ENCODE results near the gene PCNX1.
"Not testable (repeated sequence)": the region's sequence is repeated elsewhere in the genome, so short reads cannot be mapped to it uniquely, and the experiment has no call there.

Gene PCNX1

GRCh38 chr14:71063351-71063750 lies 156.1 kb downstream of the PCNX1 start:
- no peak overlapping the region for H3K4me3 ChIP-seq (ENCODE audit: low read depth in 1 of 2, low read length in 2 of 2)
- H3K36me3 ChIP-seq (ENCODE audit: insufficient read depth, low read length), result peaks cover 24% of the 10 kb centered on the region
- no peaks in the 10 kb centered on the region for H3K4me1 ChIP-seq (ENCODE audit: insufficient read depth, low read length)
- H3K27ac ChIP-seq (ENCODE audit: low read depth, low read length), result no peak overlapping the region
- no peak overlapping the region for H3K9ac ChIP-seq (ENCODE audit: low read length)
- no peaks in the 10 kb centered on the region for H3K9me3 ChIP-seq (ENCODE audit: low read length)
- no peaks in the 10 kb centered on the region for H3K27me3 ChIP-seq (ENCODE audit: control insufficient read depth in 1 of 2, insufficient read depth in 2 of 2, low read length in 2 of 2)

DNA sequence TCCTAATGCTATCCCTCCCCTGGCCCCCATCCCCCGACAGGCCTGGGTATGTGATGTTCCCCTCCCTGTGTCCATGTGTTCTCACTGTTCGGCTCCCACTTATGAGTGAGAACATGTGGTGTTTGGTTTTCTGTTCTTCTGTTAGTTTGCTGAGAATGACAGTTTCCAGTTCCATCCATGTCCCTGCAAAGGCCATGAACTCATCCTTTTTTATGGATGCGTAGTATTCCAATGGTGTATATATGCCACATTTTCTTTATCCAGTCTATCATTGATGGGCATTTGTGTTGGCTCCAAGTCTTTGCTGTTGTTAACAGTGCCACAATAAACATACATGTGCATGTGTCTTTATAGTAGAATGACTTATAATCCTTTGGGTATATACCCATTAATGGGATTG lies 157.5 kb downstream of the PCNX1 start:
- H3K9me3 ChIP-seq (ENCODE audit: low read length); H3K9ac ChIP-seq (ENCODE audit: low read length); H3K4me1 ChIP-seq (ENCODE audit: insufficient read depth, low read length); H3K27ac ChIP-seq (ENCODE audit: low read depth, low read length); H3K4me3 ChIP-seq (ENCODE audit: low read depth in 1 of 2, low read length in 2 of 2); H3K27me3 ChIP-seq (ENCODE audit: control insufficient read depth in 1 of 2, insufficient read depth in 2 of 2, low read length in 2 of 2): not testable (repeated sequence)
- peaks cover 14% of the 10 kb centered on the region for H3K36me3 ChIP-seq (ENCODE audit: insufficient read depth, low read length)

GRCh38 chr14:71070169-71070568 lies 162.9 kb downstream of the PCNX1 start:
- no peaks in the 10 kb centered on the region for H3K4me1 ChIP-seq (ENCODE audit: insufficient read depth, low read length)
- H3K4me3 ChIP-seq (ENCODE audit: low read depth in 1 of 2, low read length in 2 of 2), result no peak overlapping the region
- H3K36me3 ChIP-seq (ENCODE audit: insufficient read depth, low read length), result peaks cover 27% of the 10 kb centered on the region
- no peaks in the 10 kb centered on the region for H3K9me3 ChIP-seq (ENCODE audit: low read length)
- H3K27ac ChIP-seq (ENCODE audit: low read depth, low read length), result no peak overlapping the region
- no peaks in the 10 kb centered on the region for H3K27me3 ChIP-seq (ENCODE audit: control insufficient read depth in 1 of 2, insufficient read depth in 2 of 2, low read length in 2 of 2)
- H3K9ac ChIP-seq (ENCODE audit: low read length), result no peak overlapping the region

DNA sequence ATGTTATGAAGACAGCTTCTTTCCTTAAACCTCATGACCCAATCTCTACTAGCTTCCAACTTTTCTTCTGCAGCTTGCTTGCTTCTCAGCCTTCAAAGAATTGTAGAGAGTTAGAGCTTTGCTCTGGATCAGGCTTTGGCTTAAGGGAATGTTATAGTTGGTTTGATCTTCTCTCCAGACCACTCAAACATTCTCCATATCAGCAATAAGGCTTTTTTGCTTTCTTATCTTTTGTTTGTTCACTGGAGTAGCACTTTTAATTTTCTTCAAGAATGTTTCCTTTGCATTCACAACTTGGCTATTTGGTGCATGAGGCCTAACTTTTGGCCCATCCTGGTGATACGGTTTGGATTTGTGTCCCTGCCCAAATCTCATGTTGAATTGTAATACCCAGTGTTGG lies 163.8 kb downstream of the PCNX1 start:
- Histone ChIP-seq H3K9me3 (ENCODE audit: low read length) (no peaks in the 10 kb centered on the region), H3K27ac (ENCODE audit: low read depth, low read length) (no peak overlapping the region), H3K9ac (ENCODE audit: low read length) (no peak overlapping the region), H3K4me3 (ENCODE audit: low read depth in 1 of 2, low read length in 2 of 2) (no peak overlapping the region), H3K27me3 (ENCODE audit: control insufficient read depth in 1 of 2, insufficient read depth in 2 of 2, low read length in 2 of 2) (no peaks in the 10 kb centered on the region), H3K4me1 (ENCODE audit: insufficient read depth, low read length) (no peaks in the 10 kb centered on the region), H3K36me3 (ENCODE audit: insufficient read depth, low read length) (peaks cover 27% of the 10 kb centered on the region)

- H3K36me3 ChIP-seq (ENCODE audit: insufficient read depth, low read length), result peaks cover 47% of the 10 kb centered on the region
- H3K9me3 ChIP-seq (ENCODE audit: low read length), result no peaks in the 10 kb centered on the region
- no peaks in the 10 kb centered on the region for H3K27me3 ChIP-seq (ENCODE audit: control insufficient read depth in 1 of 2, insufficient read depth in 2 of 2, low read length in 2 of 2)
- H3K9ac ChIP-seq (ENCODE audit: low read length), result no peak overlapping the region
- H3K4me1 ChIP-seq (ENCODE audit: insufficient read depth, low read length), result no peaks in the 10 kb centered on the region
- H3K27ac ChIP-seq (ENCODE audit: low read depth, low read length), result no peak overlapping the region
- no peak overlapping the region for H3K4me3 ChIP-seq (ENCODE audit: low read depth in 1 of 2, low read length in 2 of 2)
These were observed 169.3 kb downstream of the PCNX1 start for GRCh38 chr14:71076462-71077092.

- peaks cover 39% of the 10 kb centered on the region for H3K36me3 ChIP-seq (ENCODE audit: insufficient read depth, low read length)
- no peak overlapping the region for H3K9ac ChIP-seq (ENCODE audit: low read length)
- no peaks in the 10 kb centered on the region for H3K4me1 ChIP-seq (ENCODE audit: insufficient read depth, low read length)
These were observed 171.2 kb downstream of the PCNX1 start for GRCh38 chr14:71078500-71078899.

DNA sequence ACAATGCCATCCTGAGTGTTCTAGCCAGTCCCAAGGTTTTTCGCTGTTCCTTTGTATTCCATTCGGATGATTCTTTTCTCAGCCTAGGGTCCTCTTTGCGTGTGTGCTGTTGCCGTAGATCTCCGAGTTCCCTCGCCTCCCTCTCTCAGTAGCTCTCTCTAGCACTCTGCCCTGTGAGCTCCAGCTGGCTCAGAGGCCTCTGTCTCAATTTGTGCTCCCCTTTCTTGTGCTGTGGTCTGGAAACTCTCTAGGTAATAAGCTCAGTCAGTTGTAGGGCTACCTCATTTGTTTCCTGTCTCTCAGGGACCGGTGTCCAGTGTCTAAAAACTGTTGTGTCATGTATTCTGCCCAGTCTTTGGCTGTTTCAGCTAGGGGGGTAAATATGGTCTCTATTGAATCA lies 179.3 kb downstream of the PCNX1 start:
- no peaks in the 10 kb centered on the region for H3K9me3 ChIP-seq (ENCODE audit: low read length)
- no peaks in the 10 kb centered on the region for H3K27me3 ChIP-seq (ENCODE audit: control insufficient read depth in 1 of 2, insufficient read depth in 2 of 2, low read length in 2 of 2)
- H3K9ac ChIP-seq (ENCODE audit: low read length), result no peak overlapping the region
- peaks cover 29% of the 10 kb centered on the region for H3K36me3 ChIP-seq (ENCODE audit: insufficient read depth, low read length)
- H3K4me1 ChIP-seq (ENCODE audit: insufficient read depth, low read length), result no peaks in the 10 kb centered on the region
- no peak overlapping the region for H3K27ac ChIP-seq (ENCODE audit: low read depth, low read length)
- no peak overlapping the region for H3K4me3 ChIP-seq (ENCODE audit: low read depth in 1 of 2, low read length in 2 of 2)

More at GRCh38 chr14:71078500-71078899, 171.2 kb downstream of the PCNX1 start:
- Histone ChIP-seq H3K27me3 (ENCODE audit: control insufficient read depth in 1 of 2, insufficient read depth in 2 of 2, low read length in 2 of 2) (no peaks in the 10 kb centered on the region), H3K4me3 (ENCODE audit: low read depth in 1 of 2, low read length in 2 of 2) (no peak overlapping the region), H3K9me3 (ENCODE audit: low read length) (no peaks in the 10 kb centered on the region), H3K27ac (ENCODE audit: low read depth, low read length) (no peak overlapping the region)

- Histone ChIP-seq H3K9ac (ENCODE audit: low read length) (no peak overlapping the region), H3K27ac (ENCODE audit: low read depth, low read length) (no peak overlapping the region), H3K4me1 (ENCODE audit: insufficient read depth, low read length) (no peaks in the 10 kb centered on the region), H3K4me3 (ENCODE audit: low read depth in 1 of 2, low read length in 2 of 2) (no peak overlapping the region), H3K9me3 (ENCODE audit: low read length) (no peaks in the 10 kb centered on the region), H3K36me3 (ENCODE audit: insufficient read depth, low read length) (peaks cover 28% of the 10 kb centered on the region), H3K27me3 (ENCODE audit: control insufficient read depth in 1 of 2, insufficient read depth in 2 of 2, low read length in 2 of 2) (no peaks in the 10 kb centered on the region)
These were observed 182.7 kb downstream of the PCNX1 start for GRCh38 chr14:71089971-71090370.

DNA sequence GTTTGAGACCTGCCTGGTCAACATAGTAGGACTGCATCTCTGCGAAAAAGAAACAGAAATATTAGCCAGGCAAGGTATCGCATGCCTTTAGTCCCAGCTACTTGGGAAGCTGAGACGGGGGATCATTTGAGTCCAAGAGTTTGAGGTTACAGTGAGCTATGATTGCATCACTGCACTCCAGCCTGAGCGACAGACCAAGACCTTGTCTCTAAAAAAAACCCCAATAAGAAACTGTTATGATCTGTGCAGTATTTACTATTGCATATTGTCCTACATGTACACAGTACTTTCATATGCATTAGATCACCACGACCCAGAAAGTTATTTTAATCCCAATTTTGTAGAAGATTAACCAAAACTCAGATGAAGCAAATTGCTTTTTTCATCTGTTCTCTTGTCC lies 187.5 kb downstream of the PCNX1 start:
- Histone ChIP-seq H3K36me3 (ENCODE audit: insufficient read depth, low read length) (peaks cover 12% of the 10 kb centered on the region), H3K4me3 (ENCODE audit: low read depth in 1 of 2, low read length in 2 of 2) (no peak overlapping the region)

DNA sequence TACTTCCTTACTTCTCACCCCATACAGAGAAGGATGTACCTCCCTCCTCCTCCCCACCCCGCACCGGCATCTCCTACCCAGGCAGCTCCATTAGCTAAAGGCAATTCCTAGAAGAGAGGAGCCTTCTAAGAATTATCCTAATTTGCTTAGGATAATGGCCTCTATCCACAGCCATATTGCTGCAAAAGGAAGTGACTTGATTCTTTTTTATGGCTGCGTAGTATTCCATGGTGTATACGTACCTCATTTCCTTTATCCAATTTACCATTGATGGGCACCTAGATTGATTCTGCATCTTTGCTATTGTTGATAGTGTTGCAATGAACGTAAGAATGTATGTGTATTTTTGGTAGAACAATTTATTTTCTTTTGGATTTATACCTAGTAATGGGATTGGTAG lies 189.7 kb downstream of the PCNX1 start:
- H3K27me3 ChIP-seq (ENCODE audit: control insufficient read depth in 1 of 2, insufficient read depth in 2 of 2, low read length in 2 of 2), result no peaks in the 10 kb centered on the region
- H3K27ac ChIP-seq (ENCODE audit: low read depth, low read length), result no peak overlapping the region
- no peaks in the 10 kb centered on the region for H3K9me3 ChIP-seq (ENCODE audit: low read length)
- H3K4me1 ChIP-seq (ENCODE audit: insufficient read depth, low read length), result no peaks in the 10 kb centered on the region
- H3K4me3 ChIP-seq (ENCODE audit: low read depth in 1 of 2, low read length in 2 of 2), result no peak overlapping the region
- no peaks in the 10 kb centered on the region for H3K36me3 ChIP-seq (ENCODE audit: insufficient read depth, low read length)
- H3K9ac ChIP-seq (ENCODE audit: low read length), result no peak overlapping the region

More for the DNA sequence above, 187.5 kb downstream of the PCNX1 start:
- no peaks in the 10 kb centered on the region for H3K9me3 ChIP-seq (ENCODE audit: low read length)
- H3K27me3 ChIP-seq (ENCODE audit: control insufficient read depth in 1 of 2, insufficient read depth in 2 of 2, low read length in 2 of 2), result no peaks in the 10 kb centered on the region
- no peak overlapping the region for H3K9ac ChIP-seq (ENCODE audit: low read length)
- H3K4me1 ChIP-seq (ENCODE audit: insufficient read depth, low read length), result no peaks in the 10 kb centered on the region
- H3K27ac ChIP-seq (ENCODE audit: low read depth, low read length), result no peak overlapping the region

DNA sequence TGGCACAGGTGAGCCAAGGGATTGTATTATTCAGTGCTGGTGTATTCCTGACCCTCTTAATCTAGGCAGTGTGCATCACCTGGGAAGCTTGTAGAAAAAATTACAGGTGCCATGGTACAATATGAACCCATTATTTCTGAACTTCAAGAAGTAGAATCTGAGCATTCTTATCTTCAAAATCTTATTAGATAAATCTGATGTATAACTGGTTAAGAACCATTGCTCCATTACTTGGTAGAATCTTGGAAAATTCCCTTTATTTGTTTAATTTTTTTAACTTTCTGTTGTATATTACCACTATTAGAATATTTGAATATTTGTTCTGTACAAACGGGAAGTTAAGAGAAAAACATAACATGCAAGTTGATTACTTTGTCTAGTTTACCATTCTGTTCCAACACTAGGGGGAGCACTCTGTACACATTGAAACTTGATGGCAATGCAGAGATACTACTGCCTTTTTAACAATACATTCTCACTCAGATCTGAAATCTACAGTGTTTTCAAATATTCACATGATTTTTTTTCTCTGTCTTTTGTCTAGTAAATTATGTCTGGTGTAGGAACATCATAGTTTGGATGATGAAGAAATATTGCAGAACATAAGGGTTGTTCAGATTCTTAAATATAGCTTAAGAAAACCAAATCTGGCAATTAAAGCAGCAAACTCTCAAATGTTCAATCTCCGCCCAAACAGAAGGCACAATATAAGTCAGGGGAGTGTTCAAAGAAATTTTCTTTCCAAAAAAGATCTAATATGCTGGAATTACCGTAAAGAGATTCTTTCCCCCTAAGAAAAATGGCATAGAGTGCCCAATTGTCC lies 196.6 kb downstream of the PCNX1 start:
- H3K36me3 ChIP-seq (ENCODE audit: insufficient read depth, low read length), result peaks cover 22% of the 10 kb centered on the region
- no peak overlapping the region for H3K9ac ChIP-seq (ENCODE audit: low read length)

GRCh38 chr14:71105177-71105576 lies 197.9 kb downstream of the PCNX1 start:
- H3K9ac ChIP-seq (ENCODE audit: low read length), result no peak overlapping the region
- no peaks in the 10 kb centered on the region for H3K9me3 ChIP-seq (ENCODE audit: low read length)
- no peak overlapping the region for H3K27ac ChIP-seq (ENCODE audit: low read depth, low read length)
- H3K4me1 ChIP-seq (ENCODE audit: insufficient read depth, low read length), result no peaks in the 10 kb centered on the region
- no peak overlapping the region for H3K4me3 ChIP-seq (ENCODE audit: low read depth in 1 of 2, low read length in 2 of 2)
- H3K27me3 ChIP-seq (ENCODE audit: control insufficient read depth in 1 of 2, insufficient read depth in 2 of 2, low read length in 2 of 2), result no peaks in the 10 kb centered on the region
- peaks cover 23% of the 10 kb centered on the region for H3K36me3 ChIP-seq (ENCODE audit: insufficient read depth, low read length)

More for the DNA sequence above, 196.6 kb downstream of the PCNX1 start:
- no peaks in the 10 kb centered on the region for H3K9me3 ChIP-seq (ENCODE audit: low read length)
- no peak overlapping the region for H3K4me3 ChIP-seq (ENCODE audit: low read depth in 1 of 2, low read length in 2 of 2)
- H3K27ac ChIP-seq (ENCODE audit: low read depth, low read length), result no peak overlapping the region
- no peaks in the 10 kb centered on the region for H3K27me3 ChIP-seq (ENCODE audit: control insufficient read depth in 1 of 2, insufficient read depth in 2 of 2, low read length in 2 of 2)
- no peaks in the 10 kb centered on the region for H3K4me1 ChIP-seq (ENCODE audit: insufficient read depth, low read length)
